K562 (cell line): ENCODE data around the gene FBXO8. TPM values are rescaled to one million over a fixed set of nuclear protein-coding genes. Genes with fewer than 3 reads are reported as not detected.

Experiments used
- BRD4 ChIP-seq: fragments of 200-600 bp; sonication (generic); IDR thresholded peaks from 2 replicates; pipeline ENCODE4 v1.6.1; 2017; ENCODE audit warnings: inconsistent platforms
- CREB1 ChIP-seq, 2 experiments: sonication (generic) in 1 of 2; formaldehyde crosslinking in 1 of 2; IDR thresholded peaks; 2 replicates each; pipeline versions ENCODE4 v1.6.1 to v1.8.0; 2012 to 2022; ENCODE audit warnings: inconsistent platforms in 1 of 2, mild to moderate bottlenecking in 1 of 2, missing genetic modification reagents in 1 of 2, moderate library complexity in 1 of 2
- MTA1 ChIP-seq: fragments of 450-650 bp; IDR thresholded peaks from 2 replicates; pipeline ENCODE4 v1.6.1; 2017; ENCODE audit warnings: borderline replicate concordance
- MYBL2 ChIP-seq, 2 experiments: fragments of 450-650 bp in 1 of 2; sonication (generic) in 1 of 2; formaldehyde crosslinking in 1 of 2; IDR thresholded peaks; 2 replicates each; pipeline versions ENCODE4 v1.6.1 to v1.8.1; 2017 to 2022; ENCODE audit warnings: borderline replicate concordance in 1 of 2, inconsistent platforms in 1 of 2, low read depth in 1 of 2, mild to moderate bottlenecking in 1 of 2, missing genetic modification reagents in 1 of 2, moderate library complexity in 1 of 2
- RBFOX2 ChIP-seq: fragments of 200-400 bp; formaldehyde crosslinking; IDR thresholded peaks from 2 replicates; pipeline ENCODE4 v1.6.1; 2017; ENCODE audit warnings: low read depth, mild to moderate bottlenecking, low read length, moderate library complexity
- SAFB2 ChIP-seq: fragments of 200-400 bp; formaldehyde crosslinking; IDR thresholded peaks from 2 replicates; pipeline ENCODE4 v1.6.1; 2018; ENCODE audit warnings: borderline replicate concordance, low read length, low read depth, moderate library complexity; ENCODE audit not compliant: severe bottlenecking
- TBL1XR1 ChIP-seq, 2 experiments: IDR thresholded peaks; 2 replicates each; pipeline ENCODE4 v1.6.1; 2012; ENCODE audit warnings: improper control_type of control experiment in 2 of 2, low read length in 2 of 2, mild to moderate bottlenecking in 1 of 2
- ZBTB7A ChIP-seq: IDR thresholded peaks from 2 replicates; pipeline ENCODE4 v1.6.1; 2011; ENCODE audit warnings: low read depth, mild to moderate bottlenecking, low read length, moderate library complexity, borderline replicate concordance; ENCODE audit not compliant: control insufficient read depth
- ZNF79 ChIP-seq: fragments of 250-450 bp; sonication (Bioruptor Pico); IDR thresholded peaks from 2 replicates; pipeline ENCODE4 v1.4.0; 2020; ENCODE audit warnings: low read depth, mild to moderate bottlenecking, moderate library complexity
- polyA plus RNA-seq, 8 experiments: library from polyadenylated mRNA; depleted of rRNA in 4 of 8; stranded (reverse) in 5 of 8; unstranded in 3 of 8; fragments of >200 nt; fragmentation: Nextera tagmentation in 2 of 8; fragmentation: Illumina TruSeq in 1 of 8; extraction: Ambion mirVana in 2 of 8; extraction: Trizol in 1 of 8; gene quantifications; 2 replicates each; pipeline versions ENCODE4 v1.2.1 to v1.2.3, GENCODE V29; 2011 to 2014; ENCODE audit warnings: inconsistent platforms in 1 of 8, missing spikeins in 1 of 8
- total RNA-seq, 7 experiments: library from RNA; depleted of rRNA in 6 of 7; stranded (reverse); fragments of >200 nt in 6 of 7; fragmentation: Illumina TruSeq in 2 of 7; extraction: Trizol in 2 of 7; gene quantifications; 2 replicates each; pipeline versions ENCODE4 v1.2.1 to v1.2.3, GENCODE V29; 2011 to 2021; ENCODE audit warnings: low replicate concordance in 1 of 7
- TF ChIP-seq, protein P1 (sequence below): fragments of 250-450 bp; sonication (Bioruptor Pico); IDR thresholded peaks from 2 replicates; pipeline ENCODE4 v1.4.0; 2020
- TF ChIP-seq, protein P2 (sequence below): fragments of 450-650 bp; IDR thresholded peaks from 2 replicates; pipeline ENCODE4 v1.7.0; 2016; ENCODE audit warnings: borderline replicate concordance
- TF ChIP-seq, protein P3 (sequence below): fragments of 200-400 bp; formaldehyde crosslinking; IDR thresholded peaks from 2 replicates; pipeline ENCODE4 v1.6.1; 2017; ENCODE audit warnings: mild to moderate bottlenecking, low read depth, low read length, moderate library complexity

Gene FBXO8
- total and polyA plus RNA-seq, 9 of the 15 experiments (the other 6 are each of a cell fraction or from before 2014, with no cell fraction given), result 12.9 to 27.1 (median 14.8) TPM

DNA sequence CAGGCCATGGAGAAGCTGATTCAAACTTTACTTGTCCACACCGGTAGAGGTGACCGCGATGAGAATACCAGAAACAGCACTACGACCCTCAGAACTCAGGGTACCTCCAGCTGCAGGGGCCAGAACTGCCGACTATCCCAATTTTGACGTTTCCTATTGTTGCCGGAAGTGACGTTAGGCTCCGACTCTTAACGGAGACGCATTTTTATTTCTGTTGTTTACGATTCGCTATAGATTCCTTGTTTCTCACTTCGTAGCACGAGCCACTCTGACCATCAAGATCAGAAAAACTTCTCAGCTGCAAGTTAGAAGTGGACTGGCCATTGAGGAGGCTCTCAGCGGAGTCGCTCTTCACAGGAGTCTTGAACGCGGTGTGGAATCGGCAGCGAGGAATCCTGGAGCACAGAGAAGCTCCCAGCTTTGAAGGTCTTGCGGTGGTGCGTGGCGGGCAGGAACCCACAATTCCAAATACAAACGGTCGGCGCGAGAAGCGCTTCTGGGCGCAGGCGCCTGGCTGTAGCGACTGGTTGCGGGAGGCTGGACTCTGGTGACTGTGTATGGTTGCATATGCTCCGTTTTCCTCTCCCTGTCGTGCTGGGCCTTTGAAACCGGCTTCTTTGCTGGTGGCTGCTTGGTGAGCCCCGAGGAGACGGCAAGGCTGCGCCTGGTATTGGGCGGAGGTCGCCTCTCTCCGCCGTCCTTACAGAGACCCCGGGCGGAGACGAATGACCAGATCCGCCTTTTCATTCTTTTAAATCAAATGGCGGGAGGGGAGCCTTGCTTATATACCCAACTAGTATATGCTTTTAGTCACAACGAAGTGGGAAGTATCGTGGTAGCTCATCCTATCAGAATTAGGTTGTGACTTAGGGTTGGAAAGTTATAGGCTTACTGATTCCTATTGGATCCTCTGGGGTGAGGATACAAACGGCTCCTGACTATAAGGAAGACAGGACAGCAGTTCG is at the start of gene FBXO8, which contains the start of gene CEP44 (continued):
- TF ChIP-seq CREB1 (IDR thresholded peaks at IDR 0.05) (peak; percentile 87), CREB1 (CRISPR knock-in tag; IDR thresholded peaks at IDR 0.05) (peak; percentile 75; the same call in 1 of the 2 replicates), MTA1 (0 out of 2 replicates have a peak, but pooled peaks have one; percentile 47), ZBTB7A (0 out of 2 replicates have a peak, but pooled peaks have one; percentile 46), TBL1XR1 (IDR thresholded peaks at IDR 0.05; ENCODE audit: low read length in 2 of 2) (peak in 1 of 2 experiments; percentile 63; a peak in 1 of 4 replicates), RBFOX2 (peak; percentile 97), SAFB2 (no peak), ZNF79 (no peak), MYBL2 (IDR thresholded peaks at IDR 0.05; ENCODE audit: low read depth) (peak; percentile 98), MYBL2 (CRISPR knock-in tag; IDR thresholded peaks at IDR 0.05; ENCODE audit: borderline replicate concordance) (no peak), BRD4 (peak; percentile 94)
- TF ChIP-seq, protein P1, sequence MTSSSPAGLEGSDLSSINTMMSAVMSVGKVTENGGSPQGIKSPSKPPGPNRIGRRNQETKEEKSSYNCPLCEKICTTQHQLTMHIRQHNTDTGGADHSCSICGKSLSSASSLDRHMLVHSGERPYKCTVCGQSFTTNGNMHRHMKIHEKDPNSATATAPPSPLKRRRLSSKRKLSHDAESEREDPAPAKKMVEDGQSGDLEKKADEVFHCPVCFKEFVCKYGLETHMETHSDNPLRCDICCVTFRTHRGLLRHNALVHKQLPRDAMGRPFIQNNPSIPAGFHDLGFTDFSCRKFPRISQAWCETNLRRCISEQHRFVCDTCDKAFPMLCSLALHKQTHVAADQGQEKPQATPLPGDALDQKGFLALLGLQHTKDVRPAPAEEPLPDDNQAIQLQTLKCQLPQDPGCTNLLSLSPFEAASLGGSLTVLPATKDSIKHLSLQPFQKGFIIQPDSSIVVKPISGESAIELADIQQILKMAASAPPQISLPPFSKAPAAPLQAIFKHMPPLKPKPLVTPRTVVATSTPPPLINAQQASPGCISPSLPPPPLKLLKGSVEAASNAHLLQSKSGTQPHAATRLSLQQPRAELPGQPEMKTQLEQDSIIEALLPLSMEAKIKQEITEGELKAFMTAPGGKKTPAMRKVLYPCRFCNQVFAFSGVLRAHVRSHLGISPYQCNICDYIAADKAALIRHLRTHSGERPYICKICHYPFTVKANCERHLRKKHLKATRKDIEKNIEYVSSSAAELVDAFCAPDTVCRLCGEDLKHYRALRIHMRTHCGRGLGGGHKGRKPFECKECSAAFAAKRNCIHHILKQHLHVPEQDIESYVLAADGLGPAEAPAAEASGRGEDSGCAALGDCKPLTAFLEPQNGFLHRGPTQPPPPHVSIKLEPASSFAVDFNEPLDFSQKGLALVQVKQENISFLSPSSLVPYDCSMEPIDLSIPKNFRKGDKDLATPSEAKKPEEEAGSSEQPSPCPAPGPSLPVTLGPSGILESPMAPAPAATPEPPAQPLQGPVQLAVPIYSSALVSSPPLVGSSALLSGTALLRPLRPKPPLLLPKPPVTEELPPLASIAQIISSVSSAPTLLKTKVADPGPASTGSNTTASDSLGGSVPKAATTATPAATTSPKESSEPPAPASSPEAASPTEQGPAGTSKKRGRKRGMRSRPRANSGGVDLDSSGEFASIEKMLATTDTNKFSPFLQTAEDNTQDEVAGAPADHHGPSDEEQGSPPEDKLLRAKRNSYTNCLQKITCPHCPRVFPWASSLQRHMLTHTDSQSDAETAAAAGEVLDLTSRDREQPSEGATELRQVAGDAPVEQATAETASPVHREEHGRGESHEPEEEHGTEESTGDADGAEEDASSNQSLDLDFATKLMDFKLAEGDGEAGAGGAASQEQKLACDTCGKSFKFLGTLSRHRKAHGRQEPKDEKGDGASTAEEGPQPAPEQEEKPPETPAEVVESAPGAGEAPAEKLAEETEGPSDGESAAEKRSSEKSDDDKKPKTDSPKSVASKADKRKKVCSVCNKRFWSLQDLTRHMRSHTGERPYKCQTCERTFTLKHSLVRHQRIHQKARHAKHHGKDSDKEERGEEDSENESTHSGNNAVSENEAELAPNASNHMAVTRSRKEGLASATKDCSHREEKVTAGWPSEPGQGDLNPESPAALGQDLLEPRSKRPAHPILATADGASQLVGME, result no peak
- TF ChIP-seq, protein P2, sequence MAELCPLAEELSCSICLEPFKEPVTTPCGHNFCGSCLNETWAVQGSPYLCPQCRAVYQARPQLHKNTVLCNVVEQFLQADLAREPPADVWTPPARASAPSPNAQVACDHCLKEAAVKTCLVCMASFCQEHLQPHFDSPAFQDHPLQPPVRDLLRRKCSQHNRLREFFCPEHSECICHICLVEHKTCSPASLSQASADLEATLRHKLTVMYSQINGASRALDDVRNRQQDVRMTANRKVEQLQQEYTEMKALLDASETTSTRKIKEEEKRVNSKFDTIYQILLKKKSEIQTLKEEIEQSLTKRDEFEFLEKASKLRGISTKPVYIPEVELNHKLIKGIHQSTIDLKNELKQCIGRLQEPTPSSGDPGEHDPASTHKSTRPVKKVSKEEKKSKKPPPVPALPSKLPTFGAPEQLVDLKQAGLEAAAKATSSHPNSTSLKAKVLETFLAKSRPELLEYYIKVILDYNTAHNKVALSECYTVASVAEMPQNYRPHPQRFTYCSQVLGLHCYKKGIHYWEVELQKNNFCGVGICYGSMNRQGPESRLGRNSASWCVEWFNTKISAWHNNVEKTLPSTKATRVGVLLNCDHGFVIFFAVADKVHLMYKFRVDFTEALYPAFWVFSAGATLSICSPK, result no peak
- TF ChIP-seq, protein P3, sequence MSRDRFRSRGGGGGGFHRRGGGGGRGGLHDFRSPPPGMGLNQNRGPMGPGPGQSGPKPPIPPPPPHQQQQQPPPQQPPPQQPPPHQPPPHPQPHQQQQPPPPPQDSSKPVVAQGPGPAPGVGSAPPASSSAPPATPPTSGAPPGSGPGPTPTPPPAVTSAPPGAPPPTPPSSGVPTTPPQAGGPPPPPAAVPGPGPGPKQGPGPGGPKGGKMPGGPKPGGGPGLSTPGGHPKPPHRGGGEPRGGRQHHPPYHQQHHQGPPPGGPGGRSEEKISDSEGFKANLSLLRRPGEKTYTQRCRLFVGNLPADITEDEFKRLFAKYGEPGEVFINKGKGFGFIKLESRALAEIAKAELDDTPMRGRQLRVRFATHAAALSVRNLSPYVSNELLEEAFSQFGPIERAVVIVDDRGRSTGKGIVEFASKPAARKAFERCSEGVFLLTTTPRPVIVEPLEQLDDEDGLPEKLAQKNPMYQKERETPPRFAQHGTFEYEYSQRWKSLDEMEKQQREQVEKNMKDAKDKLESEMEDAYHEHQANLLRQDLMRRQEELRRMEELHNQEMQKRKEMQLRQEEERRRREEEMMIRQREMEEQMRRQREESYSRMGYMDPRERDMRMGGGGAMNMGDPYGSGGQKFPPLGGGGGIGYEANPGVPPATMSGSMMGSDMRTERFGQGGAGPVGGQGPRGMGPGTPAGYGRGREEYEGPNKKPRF, result no peak
